AG04450 (cell line): Measurements from ENCODE around the gene LITAF. TPM values are rescaled to one million over a fixed set of nuclear protein-coding genes. Genes with fewer than 3 reads are reported as not detected.
"Not testable (repeated sequence)": the region's sequence is repeated elsewhere in the genome, so short reads cannot be mapped to it uniquely, and the experiment has no call there.

Experiments
- CTCF ChIA-PET: fragments of 300-600, 350-600 bp; formaldehyde crosslinking; extraction: SDS; loops from one replicate; lab custom pipeline; 2022; ENCODE audit warnings: antibody characterized with exemption, inconsistent platforms; lab: Charles Lee
- POLR2A ChIA-PET: fragments of 350-600 bp; formaldehyde crosslinking; extraction: SDS; loops from one replicate; lab custom pipeline; 2021; ENCODE audit warnings: antibody characterized with exemption, inconsistent platforms; lab: Yijun Ruan, JAX
- DNase-seq: peaks from one replicate; pipeline ENCODE4 v3.0.0-alpha.2; 2011; ENCODE audit warnings: low read depth, low spot score
- H3K27ac ChIP-seq: one replicate; pipeline ENCODE4 v1.5.1; 2012; ENCODE audit warnings: low read depth, low read length, control low read depth
- H3K27me3 ChIP-seq: one replicate; pipeline ENCODE4 v1.6.0; 2012; ENCODE audit warnings: low read length; ENCODE audit not compliant: control insufficient read depth, insufficient read depth
- H3K4me3 ChIP-seq: 2 replicates; pipeline ENCODE4 v1.5.1; 2011; ENCODE audit warnings: mild to moderate bottlenecking, low read depth, low read length, control low read depth
- H3K9me3 ChIP-seq: 2 replicates; pipeline ENCODE4 v1.5.1; 2012; ENCODE audit warnings: low read length; ENCODE audit not compliant: control insufficient read depth, insufficient read depth
- CTCF ChIP-seq: IDR thresholded peaks from 2 replicates; pipeline ENCODE4 v1.5.1; 2011; ENCODE audit warnings: low read depth, low read length, control low read depth, inconsistent platforms
- polyA plus RNA-seq: library from polyadenylated mRNA; depleted of rRNA; stranded (reverse); fragments of >200 nt; gene quantifications from 2 replicates; pipeline ENCODE4 v1.2.3, GENCODE V29; 2011

Gene LITAF
- polyA plus RNA-seq, 1 experiment, result 190 TPM

GRCh38 chr16:11510178-11510973 lies 76.3 kb downstream of the LITAF start:
- POLR2A ChIA-PET, result no interaction called here
- CTCF ChIA-PET, result no interaction called here
- Histone ChIP-seq H3K4me3 (no peak overlapping the region), H3K27me3 (no peaks in the 10 kb centered on the region), H3K9me3 (no peaks in the 10 kb centered on the region), H3K27ac (no peak overlapping the region)
- no peak for TF ChIP-seq CTCF
- DNase-seq, result no peak

- CTCF ChIA-PET, result no interaction called here
- H3K27me3 ChIP-seq, result peaks cover 3% of the 10 kb centered on the region
- no peak for TF ChIP-seq CTCF
- H3K27ac ChIP-seq, result no peak overlapping the region
- no peak overlapping the region for H3K4me3 ChIP-seq
- POLR2A ChIA-PET, result no interaction called here
- no peaks in the 10 kb centered on the region for H3K9me3 ChIP-seq
- DNase-seq, result no peak
These were observed 78.7 kb downstream of the LITAF start for GRCh38 chr16:11507991-11508390.

DNA sequence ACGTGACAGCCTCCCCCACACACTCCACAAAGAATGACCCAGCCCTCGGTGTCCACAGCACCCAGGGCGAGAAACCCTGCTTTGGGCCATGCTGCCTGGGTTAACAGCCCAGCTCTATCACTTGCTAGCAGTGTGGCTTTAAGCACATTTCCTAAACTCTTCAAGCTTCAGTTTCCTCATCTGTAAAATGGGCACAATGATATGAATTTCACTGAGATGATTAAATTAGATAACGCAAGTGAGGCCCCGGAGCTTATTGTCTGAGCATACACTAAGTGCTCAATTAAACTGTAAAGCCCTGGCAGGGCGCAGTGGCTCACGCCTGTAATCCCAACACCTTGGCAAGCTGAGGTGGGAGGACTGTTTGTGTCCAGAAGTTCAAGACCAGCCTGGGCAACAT lies 79.4 kb downstream of the LITAF start:
- DNase-seq, result no peak
- CTCF ChIA-PET, result no interaction called here
- Histone ChIP-seq H3K4me3 (no peak overlapping the region), H3K9me3 (no peaks in the 10 kb centered on the region), H3K27ac (no peak overlapping the region), H3K27me3 (peaks cover 3% of the 10 kb centered on the region)
- POLR2A ChIA-PET, result no interaction called here
- TF ChIP-seq CTCF, result no peak

DNA sequence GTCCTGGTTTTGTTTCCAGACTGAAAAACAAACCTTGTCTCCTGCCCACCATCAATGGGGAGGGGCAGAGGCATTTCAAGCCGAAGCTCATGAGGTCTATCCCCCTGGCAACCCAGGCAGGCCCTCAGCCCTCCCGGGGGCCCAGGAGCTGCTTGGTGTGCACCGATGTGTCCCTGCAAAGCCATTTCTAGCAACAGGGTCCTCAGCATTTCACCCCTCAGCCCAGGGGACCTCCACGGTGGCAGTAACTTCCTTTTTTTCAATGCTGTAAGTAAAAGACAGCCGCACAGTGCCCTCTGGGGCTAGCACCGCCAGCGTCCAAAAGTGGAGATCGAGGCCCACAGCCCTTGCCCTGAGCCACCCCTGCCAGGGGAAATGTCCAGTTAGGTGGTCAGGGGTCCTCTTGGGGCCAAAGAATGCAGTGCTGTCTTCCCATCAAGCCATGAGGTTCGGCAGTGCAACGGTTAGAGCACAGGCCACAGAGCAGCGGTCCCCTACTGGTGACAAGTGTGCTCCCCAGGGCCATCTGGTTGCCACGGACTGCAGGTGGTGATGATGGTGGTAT lies 79.9 kb downstream of the LITAF start:
- ChIA-PET CTCF (no interaction called here), POLR2A (no interaction called here)
- no peak for TF ChIP-seq CTCF
- no peak overlapping the region for H3K4me3 ChIP-seq
- no peaks in the 10 kb centered on the region for H3K9me3 ChIP-seq
- H3K27me3 ChIP-seq, result peaks cover 3% of the 10 kb centered on the region
- no peak for DNase-seq
- no peak overlapping the region for H3K27ac ChIP-seq

DNA sequence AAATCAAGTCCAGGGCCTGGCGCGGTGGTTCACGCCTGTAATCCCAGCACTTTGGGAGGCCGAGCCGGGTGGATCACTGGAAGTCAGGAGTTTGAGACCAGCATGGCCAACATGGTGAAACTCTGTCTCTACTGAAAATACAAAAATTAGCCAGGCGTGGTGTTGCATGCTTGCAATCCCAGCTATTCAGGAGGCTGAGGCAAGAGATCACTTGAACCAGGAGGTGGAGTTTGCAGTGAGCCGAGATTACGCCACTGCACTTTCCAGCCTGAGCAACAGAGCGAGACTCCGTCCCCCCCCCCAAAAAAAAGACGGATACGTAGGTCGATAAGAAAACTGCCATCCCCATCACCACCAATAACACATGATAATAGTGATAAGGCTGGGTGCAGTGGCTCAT lies 82.5 kb downstream of the LITAF start:
- H3K27me3 ChIP-seq, H3K4me3 ChIP-seq, DNase-seq, H3K27ac ChIP-seq, POLR2A ChIA-PET, H3K9me3 ChIP-seq: not testable (repeated sequence)
- CTCF ChIA-PET, result interaction anchor here (1.7 kb wide), 1 partner anchor 28 kb away, joined by 7 read pairs; no protein-coding TSS in a partner anchor
